A673 (cell line): ENCODE measurements around the gene RMDN3. TPM values are rescaled to one million over a fixed set of nuclear protein-coding genes. Genes with fewer than 3 reads are reported as not detected.

Source experiments
- BruUV-seq: library from RNA; stranded (reverse); fragments of 400-500 nt; replicated peaks from 2 replicates; lab custom pipeline; 2021; lab: Mats Ljungman, UMichigan
- CTCF ChIA-PET: fragments of 300-600 bp; sonication (Branson Sonifier 250); formaldehyde crosslinking; loops from one replicate; lab custom pipeline; 2022; ENCODE audit warnings: antibody characterized with exemption; lab: Charles Lee
- POLR2A ChIA-PET: fragments of 300-600 bp; sonication (Branson Sonifier 250); formaldehyde crosslinking; loops from one replicate; lab custom pipeline; 2022; ENCODE audit warnings: antibody characterized with exemption; ENCODE audit not compliant: low non-redundant PET; lab: Charles Lee
- DNase-seq: peaks from one replicate; pipeline ENCODE4 v3.0.0-alpha.2; 2015; ENCODE audit warnings: low spot score
- H3K27ac ChIP-seq: fragments of 200-600 bp; sonication (generic); 2 replicates; pipeline ENCODE4 v1.5.1; 2016; ENCODE audit warnings: mixed run types, low read depth, mild to moderate bottlenecking, mixed read lengths, antibody characterized with exemption, low read length; ENCODE audit not compliant: poor library complexity, severe bottlenecking
- H3K27me3 ChIP-seq: fragments of 200-600 bp; sonication (generic); replicated peaks from 2 replicates; pipeline ENCODE4 v1.6.1; 2017; ENCODE audit warnings: mixed run types, low read depth, mild to moderate bottlenecking, mixed read lengths, antibody characterized with exemption, low read length; ENCODE audit not compliant: insufficient read depth, poor library complexity
- H3K36me3 ChIP-seq: fragments of 200-600 bp; sonication (generic); 2 replicates; pipeline ENCODE4 v1.6.1; 2016; ENCODE audit warnings: mixed run types, mild to moderate bottlenecking, mixed read lengths, antibody characterized with exemption, low read length; ENCODE audit not compliant: insufficient read depth, poor library complexity, severe bottlenecking
- H3K4me1 ChIP-seq: fragments of 200-600 bp; sonication (generic); 2 replicates; pipeline ENCODE4 v1.6.1; 2017; ENCODE audit warnings: mixed run types, mild to moderate bottlenecking, mixed read lengths, antibody characterized with exemption, low read length; ENCODE audit not compliant: insufficient read depth, poor library complexity, severe bottlenecking
- H3K4me3 ChIP-seq: fragments of 200-600 bp; sonication (generic); 2 replicates; pipeline ENCODE4 v1.5.1; 2016; ENCODE audit warnings: low read depth, mixed run types, mild to moderate bottlenecking, mixed read lengths, low read length; ENCODE audit not compliant: poor library complexity, severe bottlenecking
- H3K9me3 ChIP-seq: fragments of 200-600 bp; sonication (generic); 2 replicates; pipeline ENCODE4 v1.6.1; 2016; ENCODE audit warnings: mixed run types, low read depth, mild to moderate bottlenecking, mixed read lengths, antibody characterized with exemption, low read length; ENCODE audit not compliant: poor library complexity, severe bottlenecking
- CTCF ChIP-seq: fragments of 300-800, 200-600 bp; sonication (generic); conservative IDR thresholded peaks from 2 replicates; pipeline ENCODE4 v1.5.1; 2017; ENCODE audit warnings: low read depth, mild to moderate bottlenecking, antibody characterized with exemption, low read length, moderate library complexity, mixed read lengths
- EZH2 ChIP-seq: fragments of 200-600 bp; sonication (generic); IDR thresholded peaks from 2 replicates; pipeline ENCODE4 v1.6.1; 2017; ENCODE audit warnings: borderline replicate concordance, low read depth, mild to moderate bottlenecking, mixed read lengths, antibody characterized with exemption, low read length; ENCODE audit not compliant: poor library complexity, severe bottlenecking
- intact Hi-C: fragments of 100-400 bp; cut with micrococcal nuclease; formaldehyde crosslinking; loops from one replicate; pipeline ENCODE4 v1.10.0; 2022; ENCODE audit not compliant: unreplicated experiment
- total RNA-seq: library from RNA; stranded (reverse); gene quantifications from 2 replicates; pipeline ENCODE4 v1.2.3, GENCODE V29; 2021

The RMDN3 gene
- total RNA-seq, 1 experiment from 2014 or later: 50.8 TPM

- Histone ChIP-seq H3K36me3 (peaks cover 38% of the 10 kb centered on the region), H3K4me1 (peaks cover 19% of the 10 kb centered on the region), H3K27me3 (no peaks in the 10 kb centered on the region), H3K9me3 (no peaks in the 10 kb centered on the region), H3K27ac (no peak overlapping the region), H3K4me3 (no peak overlapping the region)
- ChIA-PET POLR2A (no interaction called here), CTCF (interaction anchor here (0.8 to 1.2 kb wide), 3 partner anchors 114 to 479 kb away, joined by 4 to 7 read pairs (median 5); partner anchors contain the start of gene VPS18)
- no peak for TF ChIP-seq CTCF
- TF ChIP-seq EZH2: no peak
- no peak for DNase-seq
- intact Hi-C loops: no loop called here
- no TSS peak for BruUV-seq
These were observed 10.9 kb downstream of the RMDN3 start for GRCh38 chr15:40743921-40744814.

- no TSS peak for BruUV-seq
- Histone ChIP-seq H3K27ac (no peak overlapping the region), H3K36me3 (peaks cover 45% of the 10 kb centered on the region), H3K9me3 (no peaks in the 10 kb centered on the region), H3K4me1 (peaks cover 19% of the 10 kb centered on the region), H3K4me3 (no peak overlapping the region), H3K27me3 (no peaks in the 10 kb centered on the region)
- TF ChIP-seq CTCF (no peak), EZH2 (no peak)
- intact Hi-C loops: no loop called here
- POLR2A ChIA-PET: no interaction called here
- no peak for DNase-seq
- CTCF ChIA-PET: interaction anchor here (0.8 to 1.2 kb wide), 2 partner anchors 114 to 478 kb away, joined by 4 to 7 read pairs; no protein-coding TSS in a partner anchor
These were observed 11.6 kb downstream of the RMDN3 start for GRCh38 chr15:40743485-40743901.

GRCh38 chr15:40739854-40740253 lies 15.2 kb downstream of the RMDN3 start:
- H3K27me3 ChIP-seq: no peaks in the 10 kb centered on the region
- H3K9me3 ChIP-seq: no peaks in the 10 kb centered on the region
- no peak for DNase-seq
- intact Hi-C loops: no loop called here
- H3K36me3 ChIP-seq: peaks cover 80% of the 10 kb centered on the region
- no peaks in the 10 kb centered on the region for H3K4me1 ChIP-seq
- POLR2A ChIA-PET: no interaction called here
- CTCF ChIA-PET: no interaction called here
- H3K4me3 ChIP-seq: no peak overlapping the region
- no peak overlapping the region for H3K27ac ChIP-seq
- no peak for TF ChIP-seq CTCF
- no peak for TF ChIP-seq EZH2
- BruUV-seq: no TSS peak
